OCI-LY7 (cell line): ENCODE measurements around the gene EFNA4. TPM values are rescaled to one million over a fixed set of nuclear protein-coding genes. Genes with fewer than 3 reads are reported as not detected.

ENCODE experiments used
- BruUV-seq: library from RNA; stranded (reverse); fragments of 400-500 nt; replicated peaks from 2 replicates; lab custom pipeline; 2021; lab: Mats Ljungman, UMichigan
- CTCF ChIA-PET: fragments of 300-600 bp; sonication (Branson Sonifier 250); formaldehyde crosslinking; loops from one replicate; lab custom pipeline; 2022; ENCODE audit warnings: antibody characterized with exemption; ENCODE audit not compliant: unreplicated experiment; lab: Charles Lee
- POLR2A ChIA-PET: fragments of 300-600 bp; sonication (Branson Sonifier 250); formaldehyde crosslinking; loops from one replicate; lab custom pipeline; 2022; ENCODE audit warnings: antibody characterized with exemption; lab: Charles Lee
- DNase-seq: peaks from one replicate; pipeline ENCODE4 v3.0.0-alpha.2; 2015; ENCODE audit warnings: low spot score
- H2AFZ ChIP-seq: fragments of 200-600 bp; sonication (generic), shearing (Covaris generic); 2 replicates; pipeline ENCODE4 v1.6.1; 2014; ENCODE audit warnings: mild to moderate bottlenecking, antibody characterized with exemption, low read length, moderate library complexity
- H3K27ac ChIP-seq: fragments of 200-600 bp; sonication (generic); 2 replicates; pipeline ENCODE4 v1.5.1; 2014; ENCODE audit warnings: mixed run types, low read depth, mild to moderate bottlenecking, moderate library complexity, low read length, inconsistent platforms; ENCODE audit not compliant: poor library complexity, severe bottlenecking
- H3K36me3 ChIP-seq: fragments of 200-600 bp; sonication (generic); 2 replicates; pipeline ENCODE4 v1.6.1; 2014; ENCODE audit warnings: mild to moderate bottlenecking, antibody characterized with exemption, low read length, moderate library complexity, mixed read lengths; ENCODE audit not compliant: insufficient read depth
- H3K4me1 ChIP-seq: fragments of 200-600 bp; sonication (generic); 2 replicates; pipeline ENCODE4 v1.5.1; 2014; ENCODE audit warnings: mild to moderate bottlenecking, low read length; ENCODE audit not compliant: insufficient read depth, poor library complexity, severe bottlenecking
- H3K4me2 ChIP-seq: fragments of 200-600 bp; sonication (generic); 2 replicates; pipeline ENCODE4 v1.6.1; 2014; ENCODE audit warnings: mild to moderate bottlenecking, low read length
- H3K4me3 ChIP-seq: fragments of 200-600 bp; sonication (generic); 2 replicates; pipeline ENCODE4 v1.5.1; 2014; ENCODE audit warnings: mild to moderate bottlenecking, low read depth, low read length; ENCODE audit not compliant: poor library complexity, severe bottlenecking
- H3K79me2 ChIP-seq: fragments of 200-600 bp; sonication (generic); 2 replicates; pipeline ENCODE4 v1.6.1; 2016; ENCODE audit warnings: low read depth, mild to moderate bottlenecking, low read length, moderate library complexity, mixed read lengths; ENCODE audit not compliant: insufficient read depth
- H3K9me2 ChIP-seq: fragments of 200-600 bp; sonication (generic); 2 replicates; pipeline ENCODE4 v1.6.1; 2016; ENCODE audit warnings: mild to moderate bottlenecking, low read length, mixed read lengths; ENCODE audit not compliant: insufficient read depth
- H3K9me3 ChIP-seq: fragments of 200-600 bp; sonication (generic); 2 replicates; pipeline ENCODE4 v1.6.1; 2014; ENCODE audit warnings: mild to moderate bottlenecking, mixed run types, low read length, mixed read lengths
- H4K20me1 ChIP-seq: fragments of 200-600 bp; sonication (generic); 2 replicates; pipeline ENCODE4 v1.6.1; 2014; ENCODE audit warnings: mild to moderate bottlenecking, antibody characterized with exemption, low read length, moderate library complexity, mixed read lengths; ENCODE audit not compliant: insufficient read depth
- CTCF ChIP-seq: fragments of 200-600 bp; sonication (generic); conservative IDR thresholded peaks from 2 replicates; pipeline ENCODE4 v1.5.1; 2014; ENCODE audit warnings: mild to moderate bottlenecking, antibody characterized with exemption, low read length, moderate library complexity, mixed read lengths
- EZH2phosphoT487 ChIP-seq: fragments of 200-600 bp; sonication (generic); IDR thresholded peaks from 2 replicates; pipeline ENCODE4 v1.6.1; 2018; ENCODE audit warnings: low read depth, borderline replicate concordance, mild to moderate bottlenecking, mixed run types, antibody characterized with exemption, low read length, moderate library complexity, mixed read lengths
- intact Hi-C: fragments of 100-400 bp; cut with micrococcal nuclease; formaldehyde crosslinking; loops from one replicate; pipeline ENCODE4 v1.10.0; 2022; ENCODE audit not compliant: unreplicated experiment
- total RNA-seq, 2 experiments: library from RNA; depleted of rRNA in 1 of 2; stranded (reverse); fragments of >200 nt in 1 of 2; shearing (Covaris generic) in 1 of 2; gene quantifications; 2 replicates each; pipeline ENCODE4 v1.2.3, GENCODE V29; 2014 to 2022

EFNA4 gene
- total RNA-seq, 2 experiments from 2014 or later = 9.0 to 10.5 TPM

DNA sequence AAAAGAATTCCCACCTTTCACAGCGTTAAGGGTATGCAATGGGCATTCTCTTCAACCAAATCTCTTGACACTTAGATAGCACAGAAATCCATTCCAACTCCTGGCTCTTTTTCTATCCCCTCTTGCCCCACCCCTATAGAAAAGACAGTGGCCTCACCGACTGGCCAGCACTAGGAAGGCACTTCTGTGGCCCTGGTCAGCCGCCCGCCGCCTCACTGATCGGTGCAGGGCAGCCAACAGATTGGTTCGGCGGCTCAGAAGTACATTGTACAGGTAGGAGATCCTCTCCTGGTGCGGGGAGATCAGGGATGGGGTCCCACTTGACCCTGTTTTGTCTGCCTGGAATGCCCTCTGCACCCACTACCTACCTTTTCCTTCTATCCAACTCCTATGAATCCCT is 39.2 kb upstream of the EFNA4 start:
- no peaks in the 10 kb centered on the region for H3K9me3 ChIP-seq
- H3K4me3 ChIP-seq = no peak overlapping the region
- H4K20me1 ChIP-seq = no peaks in the 10 kb centered on the region
- no peak overlapping the region for H3K27ac ChIP-seq
- ChIA-PET POLR2A (interaction anchor here (0.6 kb wide), 1 partner anchor 66 kb away, joined by 4 read pairs; no protein-coding TSS in a partner anchor), CTCF (no interaction called here)
- TF ChIP-seq CTCF = no peak
- no peak for TF ChIP-seq EZH2phosphoT487
- no peak overlapping the region for H2AFZ ChIP-seq
- H3K36me3 ChIP-seq = no peaks in the 10 kb centered on the region
- no TSS peak for BruUV-seq
- H3K4me1 ChIP-seq = no peaks in the 10 kb centered on the region
- no peak for DNase-seq
- intact Hi-C loops = no loop called here
- no peaks in the 10 kb centered on the region for H3K9me2 ChIP-seq
- H3K4me2 ChIP-seq = no peak overlapping the region
- no peaks in the 10 kb centered on the region for H3K79me2 ChIP-seq

DNA sequence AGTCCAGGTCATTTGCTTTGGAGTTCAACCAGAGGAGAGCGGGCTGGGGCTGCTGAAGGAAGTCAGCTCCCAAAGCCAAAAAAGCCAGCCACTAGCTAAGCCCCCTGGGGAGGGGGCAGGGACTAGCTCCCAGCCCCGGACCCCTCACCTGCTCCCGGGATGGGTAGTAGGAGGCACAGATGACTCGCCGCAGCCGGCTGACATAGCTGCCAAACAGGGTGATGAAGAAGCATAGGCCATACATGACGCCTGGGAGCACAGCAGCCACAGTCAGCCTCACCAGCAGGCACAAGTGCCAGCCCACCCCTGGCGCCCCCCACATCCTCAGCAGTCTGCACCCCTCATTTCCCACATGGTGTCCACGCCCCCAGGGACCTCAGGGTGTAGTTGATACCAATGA is 37.4 kb upstream of the EFNA4 start:
- H3K4me1 ChIP-seq = no peaks in the 10 kb centered on the region
- H3K9me3 ChIP-seq = no peaks in the 10 kb centered on the region
- H3K4me3 ChIP-seq = no peak overlapping the region
- DNase-seq = no peak
- no peaks in the 10 kb centered on the region for H3K79me2 ChIP-seq
- H3K36me3 ChIP-seq = no peaks in the 10 kb centered on the region
- intact Hi-C loops = no loop called here
- TF ChIP-seq EZH2phosphoT487 (no peak), CTCF (no peak)
- H3K27ac ChIP-seq = no peak overlapping the region
- no peaks in the 10 kb centered on the region for H4K20me1 ChIP-seq
- H3K9me2 ChIP-seq = no peaks in the 10 kb centered on the region
- POLR2A ChIA-PET = interaction anchor here (0.9 kb wide), 1 partner anchor 22 kb away, joined by 4 read pairs; no protein-coding TSS in a partner anchor
- H3K4me2 ChIP-seq = no peak overlapping the region
- CTCF ChIA-PET = no interaction called here
- no TSS peak for BruUV-seq
- H2AFZ ChIP-seq = no peak overlapping the region

DNA sequence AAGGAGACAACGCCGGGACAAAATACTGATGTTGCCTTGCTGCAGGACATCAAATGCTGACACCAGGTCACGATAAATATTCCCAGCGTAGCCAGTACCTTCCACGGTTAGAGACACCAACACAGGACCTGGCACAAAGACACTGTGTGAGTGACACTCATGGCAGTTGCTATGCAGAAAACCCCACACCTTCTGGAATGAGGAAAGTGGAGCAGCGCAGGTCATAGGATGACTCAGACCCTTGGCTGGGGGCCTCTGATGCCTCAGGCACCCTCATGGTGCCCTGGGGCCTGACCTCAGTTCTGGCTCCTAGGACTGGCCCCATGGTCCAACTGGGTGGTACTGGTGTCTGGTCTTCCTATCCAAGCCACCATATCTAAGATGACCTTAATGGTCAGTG is 37.0 kb upstream of the EFNA4 start:
- ChIA-PET POLR2A (no interaction called here), CTCF (no interaction called here)
- no peaks in the 10 kb centered on the region for H3K9me3 ChIP-seq
- intact Hi-C loops = no loop called here
- BruUV-seq = no TSS peak
- H3K27ac ChIP-seq = no peak overlapping the region
- no peaks in the 10 kb centered on the region for H3K79me2 ChIP-seq
- H3K4me3 ChIP-seq = no peak overlapping the region
- no peaks in the 10 kb centered on the region for H3K9me2 ChIP-seq
- no peaks in the 10 kb centered on the region for H4K20me1 ChIP-seq
- H2AFZ ChIP-seq = no peak overlapping the region
- no peaks in the 10 kb centered on the region for H3K36me3 ChIP-seq
- no peak overlapping the region for H3K4me2 ChIP-seq
- no peaks in the 10 kb centered on the region for H3K4me1 ChIP-seq
- TF ChIP-seq CTCF = no peak
- no peak for TF ChIP-seq EZH2phosphoT487
- DNase-seq = no peak
